GM10248 (cell line): ENCODE measurements around the gene C6orf15.

Source experiments
- CTCF ChIA-PET: fragments of 300-600 bp; sonication (Branson Sonifier 250); formaldehyde crosslinking; extraction: SDS; loops from one replicate; lab custom pipeline; 2021; ENCODE audit warnings: antibody characterized with exemption; lab: Yijun Ruan, JAX
- POLR2A ChIA-PET: fragments of 350-650 bp; sonication (Branson Sonifier 250); formaldehyde crosslinking; extraction: SDS; loops from one replicate; lab custom pipeline; 2020; ENCODE audit warnings: antibody characterized with exemption; lab: Yijun Ruan, JAX
- DNase-seq: peaks from one replicate; pipeline ENCODE4 v3.0.0; 2012; ENCODE audit errors: extremely low spot score
- TF ChIP-seq, protein P1 (sequence below): IDR thresholded peaks from 2 replicates; pipeline ENCODE4 v1.5.1; 2012; ENCODE audit warnings: mild to moderate bottlenecking, low read depth; ENCODE audit errors: extremely low read depth, missing control alignments, control extremely low read depth

C6orf15 gene

GRCh38 chr6:31144296-31144969, 32.1 kb upstream of the C6orf15 start:
- ChIA-PET CTCF (interaction anchor here (1.0 to 20.0 kb wide), 5 partner anchors 11 to 49 kb away, joined by 3 to 256 read pairs (median 8); partner anchors contain the start of gene TCF19), POLR2A (interaction anchor here (0.5 kb wide), 1 partner anchor 11 kb away, joined by 3 read pairs; no protein-coding TSS in a partner anchor)
- DNase-seq, result no peak
- TF ChIP-seq, protein P1, sequence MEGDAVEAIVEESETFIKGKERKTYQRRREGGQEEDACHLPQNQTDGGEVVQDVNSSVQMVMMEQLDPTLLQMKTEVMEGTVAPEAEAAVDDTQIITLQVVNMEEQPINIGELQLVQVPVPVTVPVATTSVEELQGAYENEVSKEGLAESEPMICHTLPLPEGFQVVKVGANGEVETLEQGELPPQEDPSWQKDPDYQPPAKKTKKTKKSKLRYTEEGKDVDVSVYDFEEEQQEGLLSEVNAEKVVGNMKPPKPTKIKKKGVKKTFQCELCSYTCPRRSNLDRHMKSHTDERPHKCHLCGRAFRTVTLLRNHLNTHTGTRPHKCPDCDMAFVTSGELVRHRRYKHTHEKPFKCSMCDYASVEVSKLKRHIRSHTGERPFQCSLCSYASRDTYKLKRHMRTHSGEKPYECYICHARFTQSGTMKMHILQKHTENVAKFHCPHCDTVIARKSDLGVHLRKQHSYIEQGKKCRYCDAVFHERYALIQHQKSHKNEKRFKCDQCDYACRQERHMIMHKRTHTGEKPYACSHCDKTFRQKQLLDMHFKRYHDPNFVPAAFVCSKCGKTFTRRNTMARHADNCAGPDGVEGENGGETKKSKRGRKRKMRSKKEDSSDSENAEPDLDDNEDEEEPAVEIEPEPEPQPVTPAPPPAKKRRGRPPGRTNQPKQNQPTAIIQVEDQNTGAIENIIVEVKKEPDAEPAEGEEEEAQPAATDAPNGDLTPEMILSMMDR, result no peak

DNA sequence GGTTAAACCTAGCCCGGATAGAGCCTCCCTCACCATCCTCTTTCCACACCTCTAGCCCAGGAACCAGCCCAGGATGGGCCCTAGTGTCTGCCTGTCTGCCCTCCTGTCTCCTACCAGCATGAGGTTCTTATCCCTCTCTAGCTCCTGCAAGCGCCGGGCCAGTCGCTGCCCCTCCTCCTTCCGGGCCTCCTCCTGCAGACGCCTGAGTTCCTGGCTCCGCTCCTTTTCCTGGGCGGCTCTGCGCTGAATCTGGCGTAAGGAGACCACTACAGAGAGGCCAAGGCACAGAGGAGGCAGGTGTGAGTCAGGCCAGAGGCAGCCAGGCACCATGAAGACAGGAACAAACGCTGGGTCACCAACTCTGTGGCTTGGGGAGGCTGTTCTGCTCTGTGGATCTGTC, 30.8 kb upstream of the C6orf15 start:
- POLR2A ChIA-PET, result no interaction called here
- no peak for DNase-seq
- CTCF ChIA-PET, result interaction anchor here (1.0 to 20.0 kb wide), 3 partner anchors 10 to 51 kb away, joined by 3 to 256 read pairs (median 4); partner anchors contain the start of gene TCF19
- TF ChIP-seq, protein P1, result no peak

- DNase-seq, result no peak
- POLR2A ChIA-PET, result no interaction called here
- CTCF ChIA-PET, result interaction anchor here (0.8 to 20.0 kb wide), 5 partner anchors 11 to 224 kb away, joined by 3 to 256 read pairs (median 5); partner anchors contain the start of gene TCF19
- TF ChIP-seq, protein P1, result no peak
Observed at GRCh38 chr6:31142361-31142761, 30.0 kb upstream of the C6orf15 start.

DNA sequence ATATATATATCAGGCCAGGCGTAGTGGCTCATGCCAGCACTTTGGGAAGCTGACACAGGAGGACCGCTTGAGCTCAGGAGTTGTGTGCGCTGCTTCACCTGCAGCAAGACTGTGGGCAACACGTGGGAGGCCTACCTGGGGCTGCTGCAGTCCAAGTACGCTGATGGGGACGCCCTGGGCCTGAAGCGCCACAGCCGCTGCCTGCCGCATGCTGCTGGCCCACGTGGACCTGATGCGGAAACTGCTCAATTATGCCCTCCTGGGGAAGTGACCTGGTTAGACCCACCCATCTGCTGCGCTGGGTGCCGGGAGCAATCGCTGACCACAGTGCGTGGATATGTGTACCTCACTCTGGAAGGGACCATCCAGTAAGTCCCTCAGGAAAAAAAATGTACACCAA, 28.3 kb upstream of the C6orf15 start:
- CTCF ChIA-PET, result interaction anchor here (1.8 to 20.0 kb wide), 2 partner anchors 53 to 226 kb away, joined by 5 to 256 read pairs; no protein-coding TSS in a partner anchor

GRCh38 chr6:31139599-31139998, 27.2 kb upstream of the C6orf15 start:
- TF ChIP-seq, protein P1, result no peak
- no peak for DNase-seq
- CTCF ChIA-PET, result interaction anchor here (1.8 to 20.0 kb wide), 5 partner anchors 8 to 227 kb away, joined by 5 to 256 read pairs (median 21); no protein-coding TSS in a partner anchor
- POLR2A ChIA-PET, result interaction anchor here (0.9 kb wide), 1 partner anchor 26 kb away, joined by 4 read pairs; no protein-coding TSS in a partner anchor

More for the DNA sequence above, 28.3 kb upstream of the C6orf15 start:
- no peak for DNase-seq
- TF ChIP-seq, protein P1, result no peak
- POLR2A ChIA-PET, result interaction anchor here (0.9 kb wide), 1 partner anchor 25 kb away, joined by 4 read pairs; no protein-coding TSS in a partner anchor

GRCh38 chr6:31138982-31139381, 26.6 kb upstream of the C6orf15 start, which contains the start of gene PSORS1C2:
PSORS1C2 (minus strand) TSS chr6:31139066; CDS start chr6:31139026, 40 bp downstream.
- ChIA-PET POLR2A (no interaction called here), CTCF (interaction anchor here (1.0 to 20.0 kb wide), 9 partner anchors 8 to 237 kb away, joined by 3 to 256 read pairs (median 14); no protein-coding TSS in a partner anchor)
- no peak for DNase-seq
- TF ChIP-seq, protein P1, result no peak
